GM19043 (cell line): ENCODE data around the gene PAOX.

Experiments used
- ATAC-seq: cut with Tn5 transposase; IDR thresholded peaks from one replicate; pipeline ENCODE4 v1.9.1; 2021; ENCODE audit warnings: low read depth; ENCODE audit not compliant: unreplicated experiment

PAOX gene

GRCh38 chr10:133379152-133379800 is at the start of gene PAOX:
TSS of gene PAOX (plus strand) at chr10:133379262. CDS start at chr10:133379317, 55 bp downstream.
- peak; percentile 39 for ATAC-seq

DNA sequence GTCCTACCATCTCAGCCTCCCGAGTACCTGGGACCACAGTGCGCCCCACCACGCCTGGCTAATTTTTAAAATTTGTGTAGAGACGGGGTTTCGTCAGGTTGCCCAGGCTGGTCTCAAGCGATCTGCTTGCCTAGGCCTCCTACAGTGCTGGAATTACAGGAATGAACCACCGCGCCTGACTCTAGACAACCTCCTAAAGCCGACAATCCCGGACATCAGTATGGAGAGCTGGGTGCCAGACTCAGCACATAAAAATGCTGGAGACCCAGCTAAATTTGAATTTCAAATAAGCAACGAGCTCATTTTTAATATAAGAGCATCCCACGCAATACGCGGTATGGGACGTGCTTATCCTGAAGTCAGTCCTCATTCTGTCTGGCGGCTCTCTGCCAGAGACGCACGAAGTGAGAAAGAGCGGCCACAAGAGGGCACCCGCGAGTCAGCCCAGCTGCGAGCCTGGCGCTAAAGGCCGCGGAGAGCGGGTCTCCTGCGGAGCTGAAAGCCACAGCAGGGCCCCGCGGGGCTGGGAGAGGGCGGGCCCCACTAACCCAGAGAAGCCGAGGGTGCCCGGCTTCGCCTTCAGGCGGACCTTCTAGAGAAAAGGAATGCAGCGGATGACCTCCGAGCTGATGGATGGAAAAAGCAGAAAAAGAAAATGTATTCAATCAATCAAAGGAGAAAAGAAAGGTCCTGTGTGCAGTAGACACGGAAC is 49.4 kb upstream of the PAOX start:
- peak; percentile 90 for ATAC-seq

GRCh38 chr10:133332936-133333699 is 45.9 kb upstream of the PAOX start:
- no peak for ATAC-seq

DNA sequence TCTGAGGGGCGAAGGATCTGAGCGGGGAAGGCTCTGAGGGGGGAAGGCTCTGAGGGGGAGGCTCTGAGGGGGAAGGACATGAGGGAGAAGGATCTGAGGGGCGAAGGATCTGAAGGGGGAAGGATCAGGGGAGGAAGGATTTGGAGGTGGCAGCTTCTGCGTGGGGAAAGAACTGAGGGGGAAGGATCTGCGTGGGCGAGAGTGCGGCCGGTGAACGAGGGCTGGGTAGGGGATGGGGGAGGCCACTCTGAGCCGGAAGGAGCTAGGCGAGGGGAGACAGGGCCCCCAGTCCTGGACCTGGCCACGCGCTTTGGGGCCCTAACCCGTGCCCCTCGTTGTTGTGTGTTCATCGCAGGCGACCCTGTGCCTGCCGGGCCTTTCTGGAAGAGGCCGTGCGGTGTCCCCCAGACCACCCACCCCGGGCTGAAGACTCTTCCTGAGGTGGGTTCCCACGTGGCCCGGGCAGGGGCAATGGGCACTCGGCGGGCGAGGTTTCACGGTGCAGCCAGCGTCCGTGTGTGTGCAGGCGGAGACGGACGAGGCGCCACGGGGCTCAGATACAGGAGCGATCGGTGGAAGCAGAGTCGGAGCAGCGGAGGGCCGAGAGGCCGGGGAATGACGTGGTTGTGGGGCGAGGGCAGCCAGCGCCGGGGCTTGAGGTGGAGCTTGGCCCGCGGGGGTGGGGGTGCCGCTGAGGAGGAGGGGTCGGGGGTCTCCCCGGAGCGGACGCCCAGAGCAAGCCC is 44.4 kb upstream of the PAOX start:
- no peak for ATAC-seq

DNA sequence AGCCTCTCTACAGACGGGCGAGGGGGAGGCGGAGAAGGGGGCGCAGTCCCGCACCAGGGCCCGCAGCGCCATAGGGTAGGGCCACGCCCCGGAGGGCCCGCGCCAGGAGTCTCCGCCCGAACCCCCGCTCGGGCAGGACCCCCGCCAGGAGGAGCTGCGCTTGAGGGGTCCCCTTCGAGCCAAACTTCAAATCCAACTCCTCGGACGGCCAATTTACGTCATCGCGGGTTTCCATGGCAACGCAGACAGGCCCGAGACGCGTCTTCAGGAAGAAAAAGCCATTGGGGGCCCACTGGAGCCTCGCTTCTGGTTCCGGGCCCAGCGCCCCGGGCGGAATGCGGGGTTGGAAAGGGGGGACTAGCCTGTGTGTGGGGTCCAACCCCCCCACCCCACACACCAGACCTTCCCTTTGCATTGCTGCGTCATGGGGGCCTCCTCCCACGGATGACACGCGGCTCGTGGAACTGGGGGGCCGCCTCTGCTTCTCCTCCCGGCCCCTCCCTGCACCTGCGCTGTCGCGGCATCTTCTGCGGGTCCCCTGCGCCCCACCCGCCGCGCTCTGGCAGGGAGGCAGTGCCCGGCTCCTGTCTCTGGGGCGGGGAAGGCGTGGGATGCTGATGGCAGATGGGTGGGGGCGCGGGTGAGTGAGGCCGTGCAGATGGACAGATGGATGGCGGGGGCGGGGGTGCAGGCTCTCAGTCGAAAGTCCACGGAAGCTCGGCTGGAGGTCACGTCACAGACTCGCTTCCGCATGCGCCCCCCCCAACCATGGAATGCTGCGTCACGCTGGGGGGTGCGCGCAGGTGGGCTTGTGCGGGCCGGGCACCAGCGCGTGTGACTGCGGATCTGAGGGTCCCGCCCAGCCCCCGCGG is 43.6 kb upstream of the PAOX start:
- ATAC-seq = no peak

GRCh38 chr10:133336118-133336576 is 42.9 kb upstream of the PAOX start:
- ATAC-seq = no peak

DNA sequence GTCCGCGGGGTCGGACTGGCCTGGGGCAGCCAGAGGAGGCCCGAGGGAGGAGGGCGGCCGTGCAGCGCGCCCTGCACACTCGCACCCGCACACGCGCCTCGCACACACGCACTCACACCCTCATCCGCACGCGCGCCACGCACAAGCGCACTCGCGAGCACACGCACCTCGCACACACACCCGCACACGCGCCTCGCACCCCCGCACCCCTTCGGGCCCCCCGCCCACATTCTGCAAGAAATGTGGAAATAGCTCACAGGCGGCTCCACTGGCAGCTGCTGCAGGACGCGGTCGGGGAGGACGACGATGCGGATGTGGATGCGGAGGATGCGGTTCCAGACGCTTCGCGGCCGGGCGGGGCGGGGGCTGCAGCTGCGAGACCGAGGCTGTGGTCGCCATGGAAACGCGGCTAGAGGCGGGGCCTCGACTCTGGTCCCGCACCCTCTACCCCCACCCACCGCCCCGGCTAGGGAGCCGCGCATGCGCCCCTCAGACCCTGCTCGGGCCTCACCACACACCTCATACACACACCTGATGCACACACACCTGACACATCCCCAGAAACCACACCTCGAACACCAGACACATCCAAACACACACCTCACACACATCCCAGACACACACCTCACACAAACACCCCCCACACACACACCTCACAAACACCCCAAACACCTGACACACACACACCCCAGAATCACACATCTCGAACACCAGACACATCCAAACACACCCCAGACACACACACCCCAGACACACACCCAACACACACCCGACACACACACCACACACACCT is 42.3 kb upstream of the PAOX start, which contains the start of gene CALY:
Gene CALY (minus strand): TSS at position 320 of the 793 bp plus-strand sequence. CDS start 7,907 bp downstream, outside the sequence.
- ATAC-seq = no peak

- no peak for ATAC-seq
Measured at GRCh38 chr10:133337370-133337725, 41.7 kb upstream of the PAOX start.

- ATAC-seq = no peak
Measured at GRCh38 chr10:133338080-133339071, 40.7 kb upstream of the PAOX start.

GRCh38 chr10:133339708-133340380 is 39.2 kb upstream of the PAOX start:
- ATAC-seq = no peak

GRCh38 chr10:133341983-133342382 is 37.1 kb upstream of the PAOX start:
- ATAC-seq = no peak

- ATAC-seq = no peak
Measured at GRCh38 chr10:133342942-133343341, 36.1 kb upstream of the PAOX start.

DNA sequence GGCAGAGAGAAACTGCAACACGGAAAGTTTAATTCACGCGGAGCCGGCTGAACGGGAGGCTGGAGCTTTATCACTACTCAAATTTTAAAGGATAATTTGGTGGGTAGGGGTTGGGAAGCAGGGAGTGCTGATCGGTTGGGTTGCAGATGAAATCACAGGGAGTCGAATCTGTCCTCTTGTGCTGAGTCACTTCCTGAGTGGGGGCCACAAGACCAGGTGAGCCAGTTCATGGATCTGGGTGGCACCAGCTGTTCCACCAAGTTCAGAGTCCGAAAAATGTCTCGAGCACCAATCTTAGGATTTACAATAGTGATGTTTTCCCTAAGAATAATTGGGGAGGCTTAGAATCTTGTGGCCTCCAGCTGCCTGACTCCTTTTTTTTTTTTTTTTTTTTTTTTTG is 35.5 kb upstream of the PAOX start:
- no peak for ATAC-seq

DNA sequence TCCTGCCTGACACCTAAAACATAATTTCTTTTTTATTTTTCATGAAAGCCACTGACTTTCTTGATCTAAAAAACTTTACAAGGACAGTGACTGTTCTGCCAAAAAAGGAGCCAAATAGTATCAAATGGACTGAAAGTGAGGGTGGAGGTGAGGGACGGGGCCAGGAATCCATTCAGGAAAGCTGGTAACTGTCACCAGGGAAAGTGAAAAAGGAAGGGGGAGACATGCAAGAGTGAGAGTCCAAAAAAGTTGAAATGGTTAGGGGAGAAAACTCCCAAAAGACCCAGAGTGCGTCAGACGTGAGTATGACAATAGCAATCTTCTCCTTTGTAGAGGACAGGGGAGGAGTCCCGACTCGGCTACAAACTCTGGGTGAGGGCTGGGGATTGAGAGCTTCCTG is 34.8 kb upstream of the PAOX start:
- no peak for ATAC-seq

DNA sequence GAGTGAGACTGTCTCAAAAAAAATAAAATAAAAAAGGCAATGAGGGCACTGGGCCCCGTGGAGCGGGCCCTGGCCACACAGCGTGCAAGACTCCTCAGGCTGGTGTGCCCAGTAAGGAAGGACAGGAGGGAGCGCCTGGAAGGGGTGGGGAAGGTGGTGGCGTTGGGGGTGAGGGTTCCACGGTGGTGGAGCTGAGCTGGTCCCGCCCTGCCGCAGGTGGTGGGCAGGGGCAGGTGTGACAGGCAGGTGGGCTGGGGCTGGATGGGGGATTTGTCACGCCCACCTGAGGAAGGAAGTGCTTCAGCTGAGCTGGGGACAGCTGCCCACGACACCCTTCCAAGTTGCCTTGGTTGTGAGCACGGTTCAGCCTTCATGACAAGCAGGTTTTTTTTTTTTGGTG is 32.6 kb upstream of the PAOX start:
- ATAC-seq = no peak

DNA sequence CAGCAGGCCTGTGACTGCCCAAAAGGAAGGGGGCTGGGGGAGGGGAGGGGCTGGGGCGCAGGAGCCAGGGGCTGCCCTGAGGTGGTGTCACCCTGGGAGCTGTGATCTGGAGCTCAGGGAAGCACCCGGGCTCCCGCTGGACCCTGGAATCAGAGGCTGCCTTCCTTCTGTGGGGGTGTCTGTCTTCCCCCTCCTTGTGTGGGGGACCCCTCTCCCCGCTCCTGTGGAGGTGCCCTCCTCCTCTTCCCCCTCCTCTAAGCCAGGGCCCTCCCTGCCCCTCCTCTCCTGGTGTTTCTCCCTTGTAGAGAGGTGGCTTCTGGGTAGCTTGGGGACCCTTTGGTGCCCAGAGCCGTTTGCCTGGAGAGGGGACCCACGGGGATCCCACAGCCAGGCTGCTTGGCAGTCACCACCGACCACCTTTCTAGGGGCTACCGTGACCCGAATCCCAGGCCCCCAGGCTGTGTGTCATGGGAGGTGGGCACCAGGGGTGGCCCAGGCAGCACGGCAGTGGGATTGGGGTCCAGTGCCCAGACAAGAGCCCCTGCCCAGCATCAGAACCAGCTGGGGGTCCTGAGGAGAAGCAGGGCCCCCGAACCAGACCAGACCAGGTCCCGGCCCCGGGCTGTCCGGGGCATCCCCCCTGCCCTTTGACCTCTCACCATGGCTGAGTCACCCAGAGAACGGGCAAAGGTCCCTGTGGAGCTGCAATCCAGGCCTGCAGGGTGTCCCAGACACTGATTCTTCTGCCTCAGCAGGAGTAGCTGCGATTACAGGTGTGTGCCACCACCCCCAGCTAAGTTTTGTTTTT is 31.1 kb upstream of the PAOX start:
- ATAC-seq = no peak
